Measurements from ENCODE around the gene ARID5A. TPM values are rescaled to one million over a fixed set of nuclear protein-coding genes. Genes with fewer than 3 reads are reported as not detected.
"Not testable (repeated sequence)": the region's sequence is repeated elsewhere in the genome, so short reads cannot be mapped to it uniquely, and the experiment has no call there.

Gene ARID5A
- total RNA-seq, 4 donors from 2014 or later: 40.0 to 98.5 (median 53.9) TPM

GRCh38 chr2:96493072-96493471, 43.5 kb upstream of the ARID5A start:
- Histone ChIP-seq H3K36me3 (no peaks in the 10 kb centered on the region), H3K4me3 (no peak overlapping the region), H3K27ac (no peak overlapping the region), H3K4me1 (no peaks in the 10 kb centered on the region), H3K9me3 (peaks cover 0 to 16% (median 0%) of the 10 kb centered on the region in 3 donors), H3K27me3 (no peaks in the 10 kb centered on the region)
- ATAC-seq: no peak
- WGBS, 2 donors (ENCODE audit: low coverage in 1 of 2): 59 to 69% methylated on average over 3 to 5 of the region's 5 CpGs
- TF ChIP-seq POLR2AphosphoS5 (IDR thresholded peaks at IDR 0.05): no peak

DNA sequence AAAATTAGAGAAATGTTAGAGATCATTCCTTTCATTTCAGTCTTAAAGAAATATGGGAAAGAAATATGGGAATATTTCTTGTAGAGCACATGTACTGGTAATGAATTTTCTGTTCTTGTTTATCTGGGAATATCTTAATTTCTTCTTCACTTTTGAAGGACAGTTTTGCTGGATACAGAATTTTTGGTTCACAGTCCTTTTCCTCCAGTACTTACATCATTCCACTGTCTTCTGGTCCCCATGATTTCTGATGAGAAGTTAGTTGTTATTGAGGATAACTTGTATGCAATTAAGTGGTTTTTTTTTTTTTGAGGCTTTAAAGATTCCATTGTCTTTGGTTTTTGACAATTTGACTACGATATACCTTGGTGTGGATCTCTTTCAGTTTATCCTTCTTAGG, 42.4 kb upstream of the ARID5A start:
- Histone ChIP-seq H3K27ac (no peak overlapping the region), H3K4me3 (no peak overlapping the region), H3K36me3 (no peaks in the 10 kb centered on the region), H3K27me3 (peaks cover under 1% of the 10 kb centered on the region), H3K4me1 (no peaks in the 10 kb centered on the region), H3K9me3 (peaks cover 0 to 16% (median 0%) of the 10 kb centered on the region in 3 donors)
- TF ChIP-seq POLR2A (IDR thresholded peaks at IDR 0.05) (no peak), EP300 (IDR thresholded peaks at IDR 0.05) (no peak), POLR2AphosphoS5 (IDR thresholded peaks at IDR 0.05) (no peak)
- TF ChIP-seq, protein P1, sequence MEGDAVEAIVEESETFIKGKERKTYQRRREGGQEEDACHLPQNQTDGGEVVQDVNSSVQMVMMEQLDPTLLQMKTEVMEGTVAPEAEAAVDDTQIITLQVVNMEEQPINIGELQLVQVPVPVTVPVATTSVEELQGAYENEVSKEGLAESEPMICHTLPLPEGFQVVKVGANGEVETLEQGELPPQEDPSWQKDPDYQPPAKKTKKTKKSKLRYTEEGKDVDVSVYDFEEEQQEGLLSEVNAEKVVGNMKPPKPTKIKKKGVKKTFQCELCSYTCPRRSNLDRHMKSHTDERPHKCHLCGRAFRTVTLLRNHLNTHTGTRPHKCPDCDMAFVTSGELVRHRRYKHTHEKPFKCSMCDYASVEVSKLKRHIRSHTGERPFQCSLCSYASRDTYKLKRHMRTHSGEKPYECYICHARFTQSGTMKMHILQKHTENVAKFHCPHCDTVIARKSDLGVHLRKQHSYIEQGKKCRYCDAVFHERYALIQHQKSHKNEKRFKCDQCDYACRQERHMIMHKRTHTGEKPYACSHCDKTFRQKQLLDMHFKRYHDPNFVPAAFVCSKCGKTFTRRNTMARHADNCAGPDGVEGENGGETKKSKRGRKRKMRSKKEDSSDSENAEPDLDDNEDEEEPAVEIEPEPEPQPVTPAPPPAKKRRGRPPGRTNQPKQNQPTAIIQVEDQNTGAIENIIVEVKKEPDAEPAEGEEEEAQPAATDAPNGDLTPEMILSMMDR (IDR thresholded peaks at IDR 0.05): no peak
- ATAC-seq: no peak
- WGBS, 2 donors (ENCODE audit: low coverage in 1 of 2): 64 to 100% methylated on average over 1 of the region's 1 CpG

DNA sequence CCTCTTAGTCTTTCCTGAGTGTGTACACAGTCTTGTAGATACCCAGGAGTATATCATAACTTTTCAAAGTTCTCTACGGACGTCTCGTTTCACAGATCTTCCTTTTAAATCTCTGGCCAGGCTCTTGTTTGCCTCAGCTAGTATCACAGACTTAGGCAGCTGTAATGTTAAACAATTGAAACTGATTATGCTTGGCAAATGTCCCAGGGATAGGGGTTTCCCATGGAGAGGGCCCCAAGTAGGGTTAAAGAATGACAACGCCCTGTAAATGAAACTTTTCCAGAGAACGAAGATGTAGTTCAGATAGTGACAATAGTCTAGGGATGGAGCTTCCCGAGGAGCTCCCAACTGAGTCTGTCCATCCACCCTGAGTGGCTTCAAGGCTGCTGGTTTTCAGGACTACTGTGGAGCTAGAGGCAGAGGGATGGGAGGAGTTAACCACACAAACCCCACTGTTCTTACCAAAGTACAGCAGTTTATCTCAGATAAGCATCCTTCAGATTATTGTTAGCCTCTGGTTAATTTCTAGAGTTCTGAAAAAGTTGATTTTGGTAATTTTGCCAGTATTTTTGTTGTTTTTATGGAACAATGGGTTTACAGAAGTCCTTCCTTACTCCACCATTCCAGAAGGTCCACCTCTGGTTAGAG, 40.4 kb upstream of the ARID5A start:
- H3K9me3 ChIP-seq: peaks cover 0 to 16% (median 0%) of the 10 kb centered on the region in 3 donors

GRCh38 chr2:96498021-96498431, 38.5 kb upstream of the ARID5A start:
- Histone ChIP-seq H3K27me3 (peaks cover 39% of the 10 kb centered on the region), H3K4me3 (no peak overlapping the region), H3K36me3 (no peaks in the 10 kb centered on the region), H3K9me3 (peaks cover 0 to 16% (median 0%) of the 10 kb centered on the region in 3 donors), H3K4me1 (peaks cover 0 to 12% (median 0%) of the 10 kb centered on the region in 3 donors), H3K27ac (no peak overlapping the region)
- whole genome bisulfite sequencing, 2 donors (ENCODE audit: low coverage in 1 of 2): 84% methylated on average over 4 of the region's 12 CpGs; no CpG with 5 or more reads in 1 of the 2 donors
- no peak for TF ChIP-seq POLR2AphosphoS5 (IDR thresholded peaks at IDR 0.05)
- ATAC-seq: no peak

More for the DNA sequence above, 40.4 kb upstream of the ARID5A start:
- H3K4me3 ChIP-seq: no peak overlapping the region
- ATAC-seq: no peak
- TF ChIP-seq POLR2AphosphoS5 (IDR thresholded peaks at IDR 0.05): no peak
- TF ChIP-seq, protein P1 (IDR thresholded peaks at IDR 0.05): no peak
- no peak for TF ChIP-seq POLR2A (IDR thresholded peaks at IDR 0.05)
- TF ChIP-seq EP300 (IDR thresholded peaks at IDR 0.05): no peak
- H3K4me1 ChIP-seq: no peaks in the 10 kb centered on the region
- 34 to 67% methylated on average over 1 to 6 of the region's 6 CpGs for WGBS, 2 donors (ENCODE audit: low coverage in 1 of 2)
- H3K36me3 ChIP-seq: no peaks in the 10 kb centered on the region
- H3K27ac ChIP-seq: no peak overlapping the region
- H3K27me3 ChIP-seq: peaks cover 20% of the 10 kb centered on the region

DNA sequence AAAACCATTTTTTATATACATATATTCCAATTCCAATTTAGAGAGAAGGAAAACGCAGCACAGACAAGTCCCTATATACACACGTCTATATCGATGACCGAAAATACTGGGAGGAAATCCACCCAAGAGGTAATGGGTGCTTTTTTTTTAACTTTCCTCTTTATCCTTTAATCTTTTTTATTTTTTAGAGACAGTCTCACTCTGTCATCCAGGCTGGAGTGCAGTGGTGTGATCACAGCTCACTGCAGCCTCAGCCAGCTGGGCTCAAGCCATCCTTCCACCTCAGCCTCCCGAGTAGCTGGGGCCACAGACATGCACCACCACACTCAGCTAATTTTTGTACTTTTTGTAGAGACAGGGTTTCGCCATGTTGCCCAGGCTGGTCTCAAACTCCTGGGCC, 37.9 kb upstream of the ARID5A start:
- not testable (repeated sequence) for H3K4me3 ChIP-seq, ATAC-seq

DNA sequence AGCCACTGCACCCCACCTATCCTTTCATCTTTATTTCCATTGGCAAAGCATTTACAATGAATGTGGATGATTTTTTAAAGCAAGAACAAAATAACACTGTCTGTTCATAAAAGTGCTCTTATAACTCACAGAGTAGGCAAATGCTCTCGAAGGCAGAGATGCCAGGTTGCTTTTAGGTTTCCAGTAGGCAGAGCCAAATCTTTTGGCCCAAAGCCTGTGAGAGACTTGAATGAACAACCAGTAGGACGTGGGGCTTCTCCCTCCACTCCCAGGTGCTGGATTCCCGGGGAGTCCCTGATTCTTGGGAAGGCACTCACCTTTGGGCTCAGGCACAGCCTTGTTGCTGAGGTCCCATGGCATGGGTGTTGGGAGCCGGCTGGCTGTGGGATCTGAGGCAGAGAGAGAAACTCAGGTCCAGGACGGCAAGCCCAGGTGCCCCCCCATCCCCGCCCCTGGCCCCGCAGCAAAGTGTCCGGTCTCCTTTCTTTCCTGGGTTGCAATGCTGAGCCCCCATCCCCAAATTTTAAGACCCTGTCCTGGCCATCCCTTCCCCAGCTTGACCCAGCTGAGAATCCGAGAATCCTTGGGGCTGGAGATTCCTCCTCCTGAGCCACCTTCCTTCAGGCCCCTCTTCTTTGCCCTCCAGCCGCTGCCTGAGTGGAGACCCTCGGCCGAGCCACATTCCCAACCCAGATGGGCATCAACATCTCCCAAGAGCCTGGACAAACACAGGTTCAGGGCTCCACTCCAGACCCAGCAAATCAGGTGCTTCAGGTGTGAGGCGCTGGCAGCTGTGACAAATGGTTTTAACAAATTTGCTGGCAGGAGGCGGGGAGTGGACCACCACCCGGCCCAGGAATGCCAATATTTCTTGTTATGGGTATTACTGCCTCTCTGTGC, 37.2 kb upstream of the ARID5A start:
- 33 to 89% methylated on average over 2 to 5 of the region's 15 CpGs for WGBS, 2 donors (ENCODE audit: low coverage in 1 of 2)
- Histone ChIP-seq H3K4me1 (peaks cover 0 to 16% (median 0%) of the 10 kb centered on the region in 3 donors), H3K27me3 (peaks cover 47% of the 10 kb centered on the region), H3K9me3 (peaks cover 0 to 13% (median 0%) of the 10 kb centered on the region in 3 donors), H3K27ac (no peak overlapping the region), H3K36me3 (no peaks in the 10 kb centered on the region), H3K4me3 (no peak overlapping the region)
- ATAC-seq: no peak
- no peak for TF ChIP-seq POLR2AphosphoS5 (IDR thresholded peaks at IDR 0.05)
- no peak for TF ChIP-seq POLR2A (IDR thresholded peaks at IDR 0.05)
- TF ChIP-seq EP300 (IDR thresholded peaks at IDR 0.05): no peak
- TF ChIP-seq, protein P1 (IDR thresholded peaks at IDR 0.05): no peak

More for the DNA sequence above, 37.9 kb upstream of the ARID5A start:
- H3K36me3 ChIP-seq, H3K27ac ChIP-seq: not testable (repeated sequence)
- H3K4me1 ChIP-seq: peaks cover 0 to 16% (median 0%) of the 10 kb centered on the region in 3 donors
- peaks cover 0 to 16% (median 0%) of the 10 kb centered on the region in 3 donors for H3K9me3 ChIP-seq
- peaks cover 45% of the 10 kb centered on the region for H3K27me3 ChIP-seq
- WGBS, 2 donors (ENCODE audit: low coverage in 1 of 2): 82 to 86% methylated on average over 6 of the region's 6 CpGs
